ENCODE results near the gene SUGCT. TPM values are rescaled to one million over a fixed set of nuclear protein-coding genes. Genes with fewer than 3 reads are reported as not detected.

Gene SUGCT
- total and polyA plus RNA-seq, 2 of the 8 experiments (the other 6 are each of a cell fraction or from before 2014, with no cell fraction given), result 2.8 to 5.4 TPM

GRCh38 chr7:40231796-40232195 lies 97.0 kb downstream of the SUGCT start:
- Histone ChIP-seq H4K5ac (ENCODE audit: insufficient read length, low read depth, low read length) (no peak overlapping the region), H2AK5ac (ENCODE audit: low read depth, low read length) (no peak overlapping the region), H2BK20ac (ENCODE audit: low read length) (no peak overlapping the region), H4K20me1 (replicated peaks in 1 of 2; ENCODE audit: control insufficient read depth in 1 of 2, insufficient read depth in 2 of 2, low read length in 2 of 2) (no peaks in the 10 kb centered on the region), H2BK120ac (replicated peaks; ENCODE audit: low read depth, low read length) (no peak overlapping the region), H3K18ac (ENCODE audit: extremely low read depth, low read length) (no peak overlapping the region), H3K27ac (ENCODE audit: low read depth, low read length) (no peak overlapping the region), H3K4me3 (ENCODE audit: extremely low read depth in 1 of 4, insufficient read depth in 2 of 4, low read depth in 3 of 4, low read length in 4 of 4) (no peak overlapping the region), H3K23me2 (ENCODE audit: low read depth, low read length) (no peaks in the 10 kb centered on the region), H2BK5ac (ENCODE audit: low read depth, low read length) (no peak overlapping the region), H3K56ac (replicated peaks; ENCODE audit: insufficient read length, low read depth, low read length) (no peak overlapping the region), H3K14ac (ENCODE audit: insufficient read length) (no peak overlapping the region), H3K4me1 (replicated peaks in 1 of 4; ENCODE audit: control insufficient read depth in 3 of 4, insufficient read depth in 4 of 4, low read length in 3 of 4) (no peaks in the 10 kb centered on the region), H2BK12ac (ENCODE audit: low read depth, low read length) (no peak overlapping the region), H2BK15ac (ENCODE audit: low read length) (no peak overlapping the region), H3K9me3 (ENCODE audit: insufficient read depth in 2 of 2, low read depth in 1 of 2, low read length in 1 of 2) (no peaks in the 10 kb centered on the region), H3K27me3 (replicated peaks in 1 of 4; ENCODE audit: control insufficient read depth in 3 of 4, extremely low read depth in 1 of 4, insufficient read depth in 3 of 4, low read length in 3 of 4) (no peaks in the 10 kb centered on the region; a peak in 2 of 7 replicates), H4K8ac (ENCODE audit: extremely low read depth, insufficient read depth, low read length) (no peak overlapping the region), H3K4me2 (ENCODE audit: insufficient read depth in 1 of 2, low read depth in 2 of 2, low read length in 2 of 2) (no peak overlapping the region), H3K79me2 (ENCODE audit: control insufficient read depth in 1 of 2, insufficient read depth in 2 of 2, low read length in 2 of 2) (no peaks in the 10 kb centered on the region), H3K36me3 (ENCODE audit: control insufficient read depth in 2 of 4, insufficient read depth in 4 of 4, low read length in 3 of 4) (no peaks in the 10 kb centered on the region), H3K23ac (ENCODE audit: insufficient read length) (no peak overlapping the region), H3K9ac (replicated peaks in 1 of 4; ENCODE audit: extremely low read depth in 1 of 4, low read depth in 3 of 4, low read length in 3 of 4) (no peak overlapping the region), H2AFZ (ENCODE audit: low read length) (no peak overlapping the region), H4K91ac (replicated peaks; ENCODE audit: insufficient read length, low read length) (no peak overlapping the region), H3K79me1 (ENCODE audit: low read depth, low read length) (no peaks in the 10 kb centered on the region), H3K4ac (replicated peaks; ENCODE audit: insufficient read length, low read depth, low read length) (no peak overlapping the region)
- FAIRE-seq (no peak), DNase-seq (ENCODE audit: low read depth in 1 of 2, low spot score in 2 of 2) (no peak)
- POLR2A ChIA-PET (ENCODE audit: partially characterized antibody), result no interaction called here
- TF ChIP-seq RFX5 (IDR thresholded peaks at IDR 0.05; ENCODE audit: borderline replicate concordance, low read depth, low read length) (no peak), BACH1 (IDR thresholded peaks at IDR 0.05; ENCODE audit: low read length) (no peak), CBX8 (IDR thresholded peaks at IDR 0.05; ENCODE audit: borderline replicate concordance, low read depth, low read length) (no peak), TBP (IDR thresholded peaks at IDR 0.05; ENCODE audit: low read depth, low read length) (no peak), TCF12 (IDR thresholded peaks at IDR 0.05; ENCODE audit: low read depth, low read length) (no peak), FOSL1 (IDR thresholded peaks at IDR 0.05; ENCODE audit: insufficient read depth, low read depth, low read length) (no peak), CBX5 (IDR thresholded peaks at IDR 0.05; ENCODE audit: low read depth, low read length) (no peak)
- 87% methylated on average over 1 of the region's 1 CpG; no CpG with 5 or more reads in 1 of the 2 experiments for WGBS, 2 experiments (ENCODE audit: extremely low coverage in 1 of 2, insufficient coverage in 1 of 2, insufficient read length in 1 of 2, insufficient replicate concordance in 2 of 2, low coverage in 1 of 2, low lambda C conversion rate in 2 of 2, missing lambda C conversion rate in 1 of 2)
- CTCF ChIA-PET (ENCODE audit: partially characterized antibody), result interaction anchor here (0.5 to 2.0 kb wide), 20 partner anchors 9 to 803 kb away, joined by 3 to 11 read pairs (median 3); no protein-coding TSS in a partner anchor
